Keratinocyte (primary cell): ENCODE results near the gene NETO2. TPM values are rescaled to one million over a fixed set of nuclear protein-coding genes. Genes with fewer than 3 reads are reported as not detected.
A peak's percentile ranks its signal among the peaks of the same experiment; 100 is the strongest.
"Not testable (repeated sequence)": the region's sequence is repeated elsewhere in the genome, so short reads cannot be mapped to it uniquely, and the experiment has no call there.

Experiments
- DNase-seq: peaks from one replicate; pipeline ENCODE4 v3.0.0-alpha.2; 2011; ENCODE audit warnings: low read depth, missing footprints, low spot score
- FAIRE-seq: peaks from 2 replicates; lab custom pipeline; 2011; peaks lifted over from hg19 to GRCh38; lab: Jason Lieb, UNC
- H2AFZ ChIP-seq: 2 replicates; pipeline ENCODE4 v1.6.0; 2012; ENCODE audit warnings: low read length, control low read depth, inconsistent platforms; ENCODE audit not compliant: control insufficient read depth
- H3K27ac ChIP-seq: 2 replicates; pipeline ENCODE4 v1.5.1; 2011; ENCODE audit warnings: low read length; ENCODE audit not compliant: control insufficient read depth, insufficient read depth
- H3K27me3 ChIP-seq: 3 replicates; pipeline ENCODE4 v1.6.0; 2011; ENCODE audit warnings: low read length; ENCODE audit not compliant: control insufficient read depth, insufficient read depth; ENCODE audit errors: extremely low read depth
- H3K36me3 ChIP-seq, 2 experiments: 2 replicates in 1 of 2; 3 replicates in 1 of 2; pipeline ENCODE4 v1.5.1; 2011; ENCODE audit warnings: low read length in 2 of 2, mild to moderate bottlenecking in 1 of 2; ENCODE audit not compliant: control insufficient read depth in 2 of 2, insufficient read depth in 2 of 2; ENCODE audit errors: extremely low read depth in 1 of 2
- H3K4me1 ChIP-seq: 3 replicates; pipeline ENCODE4 v1.5.1; 2011; ENCODE audit warnings: low read length; ENCODE audit not compliant: control insufficient read depth, insufficient read depth; ENCODE audit errors: extremely low read depth
- H3K4me2 ChIP-seq: 3 replicates; pipeline ENCODE4 v1.6.0; 2011; ENCODE audit warnings: low read depth, low read length; ENCODE audit not compliant: control insufficient read depth, insufficient read depth; ENCODE audit errors: extremely low read depth
- H3K4me3 ChIP-seq, 3 experiments: fragments of 200-600 bp in 1 of 3; sonication (generic) in 1 of 3; 2 replicates in 2 of 3; 3 replicates in 1 of 3; pipeline ENCODE4 v1.5.1; 2011 to 2016; ENCODE audit warnings: low read length in 3 of 3, mild to moderate bottlenecking in 3 of 3, control low read depth in 2 of 3, inconsistent platforms in 1 of 3, low read depth in 1 of 3, mixed read lengths in 1 of 3, mixed run types in 1 of 3, moderate library complexity in 1 of 3; ENCODE audit not compliant: control insufficient read depth in 2 of 3, insufficient read depth in 2 of 3; ENCODE audit errors: extremely low read depth in 1 of 3
- H3K79me2 ChIP-seq: 2 replicates; pipeline ENCODE4 v1.6.0; 2012; ENCODE audit warnings: low read length; ENCODE audit not compliant: control insufficient read depth, insufficient read depth
- H3K9ac ChIP-seq: 3 replicates; pipeline ENCODE4 v1.6.0; 2011; ENCODE audit warnings: low read length; ENCODE audit not compliant: control insufficient read depth, insufficient read depth; ENCODE audit errors: extremely low read depth
- H3K9me1 ChIP-seq: 3 replicates; pipeline ENCODE4 v1.6.0; 2011; ENCODE audit warnings: low read length; ENCODE audit not compliant: control insufficient read depth, insufficient read depth; ENCODE audit errors: extremely low read depth
- H3K9me3 ChIP-seq: 2 replicates; pipeline ENCODE4 v1.5.1; 2012; ENCODE audit warnings: low read depth, low read length; ENCODE audit not compliant: control insufficient read depth
- H4K20me1 ChIP-seq: 3 replicates; pipeline ENCODE4 v1.6.0; 2011; ENCODE audit warnings: low read length; ENCODE audit not compliant: control insufficient read depth, insufficient read depth; ENCODE audit errors: extremely low read depth
- EZH2 ChIP-seq: IDR thresholded peaks from one replicate; pipeline ENCODE4 v1.6.1; 2012; ENCODE audit warnings: inconsistent platforms, mild to moderate bottlenecking, low read length, moderate library complexity
- dilution Hi-C: fragments of 300-500 bp; cut with MboI; formaldehyde crosslinking; loops from one replicate; pipeline ENCODE4 v1.7.0; 2020; ENCODE audit warnings: low sequenced_read_pairs; ENCODE audit not compliant: extremely low pct_ligation_motif_present
- polyA minus RNA-seq, 3 experiments: library from RNA; depleted of rRNA, polyadenylated mRNA; stranded (reverse); fragments of >200 nt; gene quantifications; 1 replicate in 1 of 3; 2 replicates in 1 of 3; 3 replicates in 1 of 3; pipeline ENCODE4 v1.2.3, GENCODE V29; 2011
- polyA plus RNA-seq, 5 experiments: library from polyadenylated mRNA; depleted of rRNA in 3 of 5; stranded (reverse) in 3 of 5; stranded (forward) in 1 of 5; unstranded in 1 of 5; fragments of >200 nt; gene quantifications; 1 replicate in 1 of 5; 2 replicates in 3 of 5; 3 replicates in 1 of 5; pipeline versions ENCODE4 v1.2.1 to v1.2.3, GENCODE V29; 2011 to 2012; ENCODE audit warnings: missing spikeins in 2 of 5, low read depth in 1 of 5, low replicate concordance in 1 of 5
- TF ChIP-seq, protein P1 (sequence below), 3 experiments: IDR thresholded peaks in 1 of 3; conservative IDR thresholded peaks in 1 of 3; optimal IDR thresholded peaks in 1 of 3; 2 replicates in 2 of 3; 3 replicates in 1 of 3; pipeline versions ENCODE3 to v1.5.1; 2011; ENCODE audit warnings: low read length in 3 of 3, mild to moderate bottlenecking in 3 of 3, moderate library complexity in 2 of 3, control low read depth in 1 of 3, inconsistent platforms in 1 of 3; ENCODE audit not compliant: insufficient read depth in 2 of 3; ENCODE audit errors: extremely low read depth in 1 of 3

NETO2 gene
- polyA plus RNA-seq (42.6 to 74.4 TPM (median 69.5 TPM) in 3 replicates), polyA minus RNA-seq (28.6 to 54.2 TPM (median 47.4 TPM) in 3 replicates)
- polyA plus RNA-seq (2011; ENCODE audit: low read depth) = 14.8 TPM
- polyA plus RNA-seq (2011; cell fraction: cytosol; rRNA removed) = 44.1 and 62.6 TPM in 2 replicates
- polyA plus RNA-seq (2011; cell fraction: nucleus; rRNA removed) = 48.3 and 50.3 TPM in 2 replicates
- 13.0 and 37.9 TPM in 2 replicates for polyA plus RNA-seq (2012; ENCODE audit: low replicate concordance)
- 33.2 TPM for polyA minus RNA-seq (2011; cell fraction: cytosol; rRNA and poly(A)+ RNA removed)
- 19.5 and 37.2 TPM in 2 replicates for polyA minus RNA-seq (2011; cell fraction: nucleus; rRNA and poly(A)+ RNA removed)

GRCh38 chr16:47143677-47144558 is at the start of gene NETO2:
Gene NETO2, minus strand, starts transcription at chr16:47143945. Its CDS starts 333 bp downstream, at chr16:47143612.
- peaks cover 40% of the 10 kb centered on the region for H3K79me2 ChIP-seq
- FAIRE-seq (no peak), DNase-seq (no peak)
- H3K4me2 ChIP-seq = peak within 1 kb of the TSS; percentile 89
- peak; percentile 26 for TF ChIP-seq EZH2
- TF ChIP-seq, protein P1, sequence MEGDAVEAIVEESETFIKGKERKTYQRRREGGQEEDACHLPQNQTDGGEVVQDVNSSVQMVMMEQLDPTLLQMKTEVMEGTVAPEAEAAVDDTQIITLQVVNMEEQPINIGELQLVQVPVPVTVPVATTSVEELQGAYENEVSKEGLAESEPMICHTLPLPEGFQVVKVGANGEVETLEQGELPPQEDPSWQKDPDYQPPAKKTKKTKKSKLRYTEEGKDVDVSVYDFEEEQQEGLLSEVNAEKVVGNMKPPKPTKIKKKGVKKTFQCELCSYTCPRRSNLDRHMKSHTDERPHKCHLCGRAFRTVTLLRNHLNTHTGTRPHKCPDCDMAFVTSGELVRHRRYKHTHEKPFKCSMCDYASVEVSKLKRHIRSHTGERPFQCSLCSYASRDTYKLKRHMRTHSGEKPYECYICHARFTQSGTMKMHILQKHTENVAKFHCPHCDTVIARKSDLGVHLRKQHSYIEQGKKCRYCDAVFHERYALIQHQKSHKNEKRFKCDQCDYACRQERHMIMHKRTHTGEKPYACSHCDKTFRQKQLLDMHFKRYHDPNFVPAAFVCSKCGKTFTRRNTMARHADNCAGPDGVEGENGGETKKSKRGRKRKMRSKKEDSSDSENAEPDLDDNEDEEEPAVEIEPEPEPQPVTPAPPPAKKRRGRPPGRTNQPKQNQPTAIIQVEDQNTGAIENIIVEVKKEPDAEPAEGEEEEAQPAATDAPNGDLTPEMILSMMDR (optimal IDR thresholded peaks at IDR 0.05 in 1 of 3, IDR thresholded peaks at IDR 0.05 in 1 of 3, conservative IDR thresholded peaks at IDR 0.05 in 1 of 3; ENCODE audit: extremely low read depth in 1 of 3, insufficient read depth in 2 of 3, low read length in 3 of 3) = peak; percentile 34 to 67 (median 50)
- H3K27me3 ChIP-seq = no peaks in the 10 kb centered on the region
- H3K9me3 ChIP-seq = no peaks in the 10 kb centered on the region
- peaks cover 2% of the 10 kb centered on the region for H3K9me1 ChIP-seq
- H3K4me3 ChIP-seq = peak within 1 kb of the TSS; percentile 66 to 84 (median 68)
- H4K20me1 ChIP-seq = no peaks in the 10 kb centered on the region
- peak within 1 kb of the TSS; percentile 71 for H3K27ac ChIP-seq
- peaks cover 25% of the 10 kb centered on the region for H3K4me1 ChIP-seq
- dilution Hi-C loops = no loop called here
- H2AFZ ChIP-seq = peak within 1 kb of the TSS; percentile 69
- no peaks in the 10 kb centered on the region for H3K36me3 ChIP-seq
- peak within 1 kb of the TSS; percentile 78 for H3K9ac ChIP-seq

GRCh38 chr16:47182318-47182717 is 38.6 kb upstream of the NETO2 start:
- H3K4me1 ChIP-seq = no peaks in the 10 kb centered on the region
- dilution Hi-C loops = no loop called here
- no peak for TF ChIP-seq EZH2
- no peak overlapping the region for H2AFZ ChIP-seq
- no peaks in the 10 kb centered on the region for H3K27me3 ChIP-seq
- no peak for FAIRE-seq
- H3K4me3 ChIP-seq = no peak overlapping the region
- no peaks in the 10 kb centered on the region for H3K79me2 ChIP-seq
- H3K9me3 ChIP-seq = no peaks in the 10 kb centered on the region
- H3K4me2 ChIP-seq = no peak overlapping the region
- no peak for DNase-seq
- no peaks in the 10 kb centered on the region for H3K36me3 ChIP-seq
- no peaks in the 10 kb centered on the region for H4K20me1 ChIP-seq
- no peak overlapping the region for H3K9ac ChIP-seq
- no peaks in the 10 kb centered on the region for H3K9me1 ChIP-seq
- no peak overlapping the region for H3K27ac ChIP-seq

GRCh38 chr16:47181066-47181465 is 37.3 kb upstream of the NETO2 start:
- H3K27ac ChIP-seq, H3K27me3 ChIP-seq, H3K4me1 ChIP-seq, H4K20me1 ChIP-seq, FAIRE-seq, dilution Hi-C loops, H3K36me3 ChIP-seq, DNase-seq, H3K9ac ChIP-seq, H3K9me3 ChIP-seq, H2AFZ ChIP-seq, H3K9me1 ChIP-seq, H3K4me3 ChIP-seq, H3K4me2 ChIP-seq, H3K79me2 ChIP-seq: not testable (repeated sequence)
